DOHH2 (cell line): ENCODE measurements around the gene AHRR.

Experiments used
- H3F3A ChIP-seq: fragments of 200-600 bp; sonication (generic), shearing (Covaris generic); 2 replicates; pipeline ENCODE4 v1.6.0; 2016; ENCODE audit warnings: antibody characterized with exemption, mild to moderate bottlenecking; ENCODE audit not compliant: control insufficient read depth, insufficient read depth
- H3K27ac ChIP-seq: fragments of 200-600 bp; sonication (generic); 2 replicates; pipeline ENCODE4 v1.5.1; 2014; ENCODE audit warnings: low read depth, mild to moderate bottlenecking, low read length, moderate library complexity
- H3K27me3 ChIP-seq: fragments of 200-600 bp; sonication (generic); 2 replicates; pipeline ENCODE4 v1.6.1; 2014; ENCODE audit warnings: mild to moderate bottlenecking, low read length, mixed read lengths; ENCODE audit not compliant: control insufficient read depth
- H3K36me3 ChIP-seq: fragments of 200-600 bp; sonication (generic); 2 replicates; pipeline ENCODE4 v1.6.1; 2014; ENCODE audit warnings: mild to moderate bottlenecking, low read length, moderate library complexity, mixed read lengths; ENCODE audit not compliant: control insufficient read depth
- H3K4me1 ChIP-seq: fragments of 200-600 bp; sonication (generic); 2 replicates; pipeline ENCODE4 v1.6.1; 2014; ENCODE audit warnings: mild to moderate bottlenecking, low read length, mixed read lengths; ENCODE audit not compliant: control insufficient read depth
- H3K4me2 ChIP-seq: fragments of 200-600 bp; sonication (generic); 2 replicates; pipeline ENCODE4 v1.6.0; 2014; ENCODE audit warnings: mild to moderate bottlenecking, low read length, moderate library complexity
- H3K4me3 ChIP-seq: fragments of 200-600 bp; sonication (generic); 2 replicates; pipeline ENCODE4 v1.5.1; 2014; ENCODE audit warnings: mild to moderate bottlenecking, low read length, mixed read lengths
- H3K79me2 ChIP-seq: fragments of 200-600 bp; sonication (generic); 2 replicates; pipeline ENCODE4 v1.6.1; 2014; ENCODE audit warnings: mild to moderate bottlenecking, low read length, mixed read lengths; ENCODE audit not compliant: control insufficient read depth
- H3K9me2 ChIP-seq: fragments of 200-600 bp; sonication (generic); replicated peaks from 2 replicates; pipeline ENCODE4 v1.6.1; 2014; ENCODE audit warnings: mild to moderate bottlenecking, low read length, mixed read lengths; ENCODE audit not compliant: control insufficient read depth
- H3K9me3 ChIP-seq: fragments of 200-600 bp; sonication (generic); 2 replicates; pipeline ENCODE4 v1.6.1; 2014; ENCODE audit warnings: antibody characterized with exemption, low read length, mixed read lengths; ENCODE audit not compliant: control insufficient read depth, insufficient read depth
- H4K20me1 ChIP-seq: fragments of 200-600 bp; sonication (generic); 2 replicates; pipeline ENCODE4 v1.6.0; 2014; ENCODE audit warnings: low read depth, mild to moderate bottlenecking, antibody characterized with exemption, low read length, moderate library complexity; ENCODE audit not compliant: control insufficient read depth, insufficient read depth
- CTCF ChIP-seq: fragments of 200-600 bp; sonication (generic); IDR thresholded peaks from one replicate; pipeline ENCODE4 v1.5.1; 2014; ENCODE audit warnings: antibody characterized with exemption, mild to moderate bottlenecking, low read depth, low read length; ENCODE audit not compliant: poor library complexity, severe bottlenecking
- EZH2phosphoT487 ChIP-seq: fragments of 200-600 bp; sonication (generic); IDR thresholded peaks from 2 replicates; pipeline ENCODE4 v1.6.1; 2017; ENCODE audit warnings: borderline replicate concordance, mild to moderate bottlenecking, antibody characterized with exemption, low read length, moderate library complexity, mixed read lengths

AHRR gene

GRCh38 chr5:418162-419121, 96.9 kb downstream of the AHRR start:
- H3K9me2 ChIP-seq = no peaks in the 10 kb centered on the region
- no peak overlapping the region for H3K4me3 ChIP-seq
- peaks cover 12% of the 10 kb centered on the region for H3K36me3 ChIP-seq
- TF ChIP-seq EZH2phosphoT487 (no peak), CTCF (no peak)
- no peak overlapping the region for H3K4me2 ChIP-seq
- no peaks in the 10 kb centered on the region; the same call in 1 of the 2 replicates for H3K79me2 ChIP-seq
- H4K20me1 ChIP-seq = no peaks in the 10 kb centered on the region
- no peaks in the 10 kb centered on the region for H3F3A ChIP-seq
- no peaks in the 10 kb centered on the region for H3K9me3 ChIP-seq
- no peak overlapping the region for H3K27ac ChIP-seq
- H3K4me1 ChIP-seq = peaks cover 22% of the 10 kb centered on the region
- H3K27me3 ChIP-seq = no peaks in the 10 kb centered on the region

DNA sequence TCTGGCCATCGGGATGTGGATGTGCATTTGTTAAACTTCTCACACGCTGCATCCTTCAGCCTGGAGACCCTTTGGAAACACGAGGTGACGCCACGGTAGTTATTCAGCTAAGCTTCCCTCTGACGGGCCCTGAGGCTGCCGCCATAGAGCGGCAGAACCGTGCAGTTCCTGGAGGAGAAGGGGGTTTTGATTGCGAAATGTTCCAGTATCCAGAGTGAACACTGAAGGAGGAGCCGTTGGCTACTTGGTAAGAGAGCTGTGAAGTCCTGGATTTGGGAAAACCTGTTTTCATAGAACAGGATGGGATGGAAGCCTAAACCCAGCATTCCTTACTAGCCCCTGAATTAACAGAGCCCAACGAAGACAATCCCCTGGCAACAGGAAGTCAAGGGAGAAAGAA, 98.5 kb downstream of the AHRR start:
- Histone ChIP-seq H3K27ac (no peak overlapping the region), H3F3A (no peaks in the 10 kb centered on the region; the same call in 1 of the 2 replicates), H3K9me2 (no peaks in the 10 kb centered on the region), H3K36me3 (peaks cover 14% of the 10 kb centered on the region), H3K27me3 (no peaks in the 10 kb centered on the region), H4K20me1 (no peaks in the 10 kb centered on the region), H3K79me2 (no peaks in the 10 kb centered on the region), H3K4me3 (no peak overlapping the region), H3K4me1 (peaks cover 23% of the 10 kb centered on the region), H3K4me2 (no peak overlapping the region), H3K9me3 (no peaks in the 10 kb centered on the region)
- TF ChIP-seq EZH2phosphoT487 (no peak), CTCF (no peak)

- Histone ChIP-seq H3K79me2 (no peaks in the 10 kb centered on the region), H3K9me2 (no peaks in the 10 kb centered on the region), H3K36me3 (peaks cover 16% of the 10 kb centered on the region), H3K27me3 (no peaks in the 10 kb centered on the region), H4K20me1 (no peaks in the 10 kb centered on the region), H3K9me3 (no peaks in the 10 kb centered on the region), H3F3A (no peaks in the 10 kb centered on the region; the same call in 1 of the 2 replicates), H3K4me1 (peaks cover 31% of the 10 kb centered on the region), H3K27ac (no peak overlapping the region), H3K4me2 (no peak overlapping the region), H3K4me3 (no peak overlapping the region)
- no peak for TF ChIP-seq CTCF
- TF ChIP-seq EZH2phosphoT487 = no peak
Measured at GRCh38 chr5:420632-421286, 99.2 kb downstream of the AHRR start.
